T1000 (cell line): ENCODE data around the gene IFITM1.
"Not testable (repeated sequence)": the region's sequence is repeated elsewhere in the genome, so short reads cannot be mapped to it uniquely, and the experiment has no call there.

ENCODE experiments used
- DNase-seq: peaks from one replicate; lab custom pipeline; 2025; ENCODE audit warnings: mixed read lengths; lab: John Stamatoyannopoulos, UW

IFITM1 gene

GRCh38 chr11:293852-294661, 19.8 kb upstream of the IFITM1 start:
- no peak for DNase-seq

- DNase-seq: no peak
Measured at GRCh38 chr11:294780-295179, 19.1 kb upstream of the IFITM1 start.

- DNase-seq: no peak
Measured at GRCh38 chr11:295351-296170, 18.3 kb upstream of the IFITM1 start.

- no peak for DNase-seq
Measured at GRCh38 chr11:296171-297050, 17.4 kb upstream of the IFITM1 start.

- no peak for DNase-seq
Measured at GRCh38 chr11:297051-297585, 16.7 kb upstream of the IFITM1 start.

- DNase-seq: no peak
Measured at GRCh38 chr11:297586-298405, 16.0 kb upstream of the IFITM1 start.

- no peak for DNase-seq
Measured at GRCh38 chr11:298406-299065, 15.3 kb upstream of the IFITM1 start.

GRCh38 chr11:299081-299891, 14.6 kb upstream of the IFITM1 start, which contains the start of gene IFITM5:
Gene IFITM5 (minus strand): TSS chr11:299526. CDS start chr11:299490, 36 bp downstream.
- no peak for DNase-seq

GRCh38 chr11:299951-300735, 13.7 kb upstream of the IFITM1 start:
- no peak for DNase-seq

- DNase-seq: no peak
Measured at GRCh38 chr11:303363-303762, 10.5 kb upstream of the IFITM1 start.

- no peak for DNase-seq
Measured at GRCh38 chr11:304061-304506, 9.8 kb upstream of the IFITM1 start.

GRCh38 chr11:304915-305843, 8.7 kb upstream of the IFITM1 start:
- DNase-seq: no peak

- no peak for DNase-seq
Measured at GRCh38 chr11:305844-306211, 8.0 kb upstream of the IFITM1 start.

- DNase-seq: no peak
Measured at GRCh38 chr11:306645-307371, 7.0 kb upstream of the IFITM1 start.

GRCh38 chr11:307766-308708, 5.8 kb upstream of the IFITM1 start, which contains the start of gene IFITM2:
Gene IFITM2 (plus strand): TSS chr11:307816. CDS start chr11:308193, 377 bp downstream.
- not testable (repeated sequence) for DNase-seq
